ENCODE results near the gene BRD2.
A peak's percentile ranks its signal among the peaks of the same experiment; 100 is the strongest.

Gene BRD2

DNA sequence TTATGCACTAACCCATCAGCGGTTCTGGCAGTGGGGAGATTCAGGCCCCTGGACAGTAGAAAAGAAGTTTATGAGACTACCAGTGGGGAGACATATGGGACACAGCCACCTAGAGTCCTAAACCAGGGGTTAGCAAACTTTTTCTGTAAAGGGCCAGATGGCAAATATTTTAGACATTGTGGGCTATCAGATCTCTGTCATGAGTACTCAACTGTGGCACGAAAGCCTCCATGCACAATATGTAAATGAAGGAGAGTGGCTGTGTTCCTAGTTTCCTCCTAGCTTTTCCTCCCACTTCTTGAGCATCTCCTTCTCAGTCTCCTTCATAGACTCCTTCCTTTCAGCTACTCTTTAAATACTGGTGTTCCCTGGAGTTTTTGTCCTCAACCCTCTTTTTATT lies 12.2 kb upstream of the BRD2 start:
- no peak for DNase-seq (ENCODE audit: extremely low read depth, low read depth)
- TF ChIP-seq, protein P1, sequence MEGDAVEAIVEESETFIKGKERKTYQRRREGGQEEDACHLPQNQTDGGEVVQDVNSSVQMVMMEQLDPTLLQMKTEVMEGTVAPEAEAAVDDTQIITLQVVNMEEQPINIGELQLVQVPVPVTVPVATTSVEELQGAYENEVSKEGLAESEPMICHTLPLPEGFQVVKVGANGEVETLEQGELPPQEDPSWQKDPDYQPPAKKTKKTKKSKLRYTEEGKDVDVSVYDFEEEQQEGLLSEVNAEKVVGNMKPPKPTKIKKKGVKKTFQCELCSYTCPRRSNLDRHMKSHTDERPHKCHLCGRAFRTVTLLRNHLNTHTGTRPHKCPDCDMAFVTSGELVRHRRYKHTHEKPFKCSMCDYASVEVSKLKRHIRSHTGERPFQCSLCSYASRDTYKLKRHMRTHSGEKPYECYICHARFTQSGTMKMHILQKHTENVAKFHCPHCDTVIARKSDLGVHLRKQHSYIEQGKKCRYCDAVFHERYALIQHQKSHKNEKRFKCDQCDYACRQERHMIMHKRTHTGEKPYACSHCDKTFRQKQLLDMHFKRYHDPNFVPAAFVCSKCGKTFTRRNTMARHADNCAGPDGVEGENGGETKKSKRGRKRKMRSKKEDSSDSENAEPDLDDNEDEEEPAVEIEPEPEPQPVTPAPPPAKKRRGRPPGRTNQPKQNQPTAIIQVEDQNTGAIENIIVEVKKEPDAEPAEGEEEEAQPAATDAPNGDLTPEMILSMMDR (IDR thresholded peaks at IDR 0.05; ENCODE audit: low read depth, low read length, missing control alignments) = no peak
- no peak overlapping the region for H3K4me3 ChIP-seq (replicated peaks; ENCODE audit: low read depth, low read length)

DNA sequence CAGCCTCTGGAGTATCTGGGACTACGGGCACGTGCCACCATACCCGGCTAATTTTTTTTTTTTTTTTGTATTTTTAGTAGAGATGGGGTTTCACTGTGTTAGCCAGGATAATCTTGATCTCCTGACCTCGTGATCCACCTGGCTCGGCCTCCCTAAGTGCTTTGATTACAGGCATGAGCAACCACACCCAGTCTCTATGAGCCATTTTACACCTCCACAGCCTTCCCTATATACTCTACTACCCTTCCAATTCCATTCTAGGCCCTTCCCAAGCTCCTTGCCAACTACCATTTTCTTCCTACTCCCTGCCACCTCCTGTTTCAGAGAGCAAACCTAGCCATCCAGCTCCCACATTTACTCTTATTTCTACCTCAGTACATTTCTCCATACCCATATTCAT lies 7.8 kb upstream of the BRD2 start:
- no peak for DNase-seq (ENCODE audit: extremely low read depth, low read depth)
- H3K4me3 ChIP-seq (replicated peaks; ENCODE audit: low read depth, low read length) = no peak overlapping the region
- TF ChIP-seq, protein P1 (IDR thresholded peaks at IDR 0.05; ENCODE audit: low read depth, low read length, missing control alignments) = no peak

GRCh38 chr6:32962213-32962826 lies 6.1 kb upstream of the BRD2 start:
- H3K4me3 ChIP-seq (replicated peaks; ENCODE audit: low read depth, low read length) = no peak overlapping the region
- DNase-seq (ENCODE audit: extremely low read depth, low read depth) = no peak
- TF ChIP-seq, protein P1 (IDR thresholded peaks at IDR 0.05; ENCODE audit: low read depth, low read length, missing control alignments) = no peak

DNA sequence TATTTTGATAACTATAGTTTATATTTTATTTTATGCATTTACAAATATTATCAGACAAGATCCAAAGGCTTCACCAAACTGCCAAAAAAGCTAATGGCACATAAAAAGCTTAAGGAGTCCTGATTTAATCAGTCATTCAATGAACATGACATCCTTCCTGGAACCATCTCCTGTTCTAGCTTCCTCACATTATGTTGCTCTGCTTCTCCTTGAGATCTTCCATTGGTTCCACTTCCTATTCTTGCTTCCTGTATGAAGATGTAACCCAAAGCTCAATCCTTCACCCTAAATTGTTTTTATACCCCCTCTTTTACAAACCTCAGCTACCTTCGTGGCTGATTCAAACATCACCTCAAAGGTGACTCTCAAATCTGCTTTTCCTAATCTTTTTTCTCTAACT lies 4.5 kb upstream of the BRD2 start:
- no peak overlapping the region for H3K4me3 ChIP-seq (replicated peaks; ENCODE audit: low read depth, low read length)
- TF ChIP-seq, protein P1 (IDR thresholded peaks at IDR 0.05; ENCODE audit: low read depth, low read length, missing control alignments) = no peak
- DNase-seq (ENCODE audit: extremely low read depth, low read depth) = no peak

DNA sequence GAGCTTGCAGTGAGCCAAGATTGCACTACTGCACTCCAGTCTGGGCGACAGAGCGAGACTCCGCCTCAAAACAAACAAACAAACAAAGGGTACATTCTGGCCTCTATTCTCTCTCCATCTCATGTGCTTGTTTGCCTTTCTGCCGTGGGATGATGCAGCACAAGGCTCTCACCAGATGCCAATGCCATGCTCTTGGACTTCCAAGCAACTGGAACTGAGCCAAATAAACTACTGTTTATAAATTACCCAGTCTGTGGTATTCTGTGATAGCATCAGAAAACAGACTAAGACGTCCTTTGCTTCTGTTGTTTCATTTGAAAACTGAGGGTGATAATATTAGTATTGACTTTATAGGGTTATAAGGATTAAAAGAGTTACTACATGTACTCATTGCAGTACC lies 3.6 kb upstream of the BRD2 start:
- TF ChIP-seq, protein P1 (IDR thresholded peaks at IDR 0.05; ENCODE audit: low read depth, low read length, missing control alignments) = no peak
- DNase-seq (ENCODE audit: extremely low read depth, low read depth) = no peak
- no peak overlapping the region for H3K4me3 ChIP-seq (replicated peaks; ENCODE audit: low read depth, low read length)

DNA sequence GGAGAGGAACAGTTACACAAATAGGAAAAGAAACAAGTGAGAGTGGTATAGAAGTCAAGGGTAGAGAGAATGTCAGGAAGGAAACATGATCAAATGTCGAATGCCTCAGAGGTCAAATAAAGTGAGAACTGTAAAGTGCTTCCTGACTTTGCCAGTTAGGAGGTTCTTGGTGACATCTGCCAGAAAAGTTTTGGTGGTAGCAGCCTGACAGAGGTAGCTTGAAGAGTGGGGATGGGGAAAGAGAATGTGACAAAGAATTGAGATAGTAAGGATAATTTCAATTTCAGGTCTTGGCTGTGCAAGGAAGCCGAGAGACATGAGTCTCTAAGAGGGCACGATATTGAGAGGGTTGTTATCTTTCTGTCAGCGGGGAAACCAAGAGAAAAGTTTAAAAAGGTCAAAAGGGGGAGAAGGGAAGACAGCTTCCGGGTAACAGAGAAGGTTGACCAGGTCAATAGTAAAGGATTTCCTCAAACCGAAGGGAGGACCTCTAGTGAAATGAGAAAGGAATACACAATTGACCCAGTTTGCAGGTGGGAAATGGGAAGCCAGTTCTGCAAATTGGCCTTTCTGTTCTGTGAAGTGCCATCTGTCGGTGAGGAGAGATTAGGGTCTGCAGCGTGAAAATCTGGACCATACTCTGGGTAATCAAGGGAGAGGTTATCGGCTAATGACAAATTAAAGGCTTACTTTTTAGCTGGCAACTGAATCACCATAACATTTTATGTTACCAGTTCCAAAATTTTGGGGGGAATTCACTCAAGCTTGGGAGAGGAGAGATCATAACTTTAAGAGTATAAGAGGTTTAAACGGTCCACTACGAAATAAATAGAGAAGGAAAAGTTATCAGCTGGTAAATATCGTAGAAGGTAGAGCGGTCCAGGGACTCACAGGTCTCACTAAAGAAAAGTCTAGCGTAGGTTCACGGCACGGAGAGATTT lies 973 bp upstream of the BRD2 start:
- H3K4me3 ChIP-seq (replicated peaks; ENCODE audit: low read depth, low read length) = peak overlapping the region; percentile 58
- no peak for DNase-seq (ENCODE audit: extremely low read depth, low read depth)

More for the DNA sequence above, 973 bp upstream of the BRD2 start:
- TF ChIP-seq, protein P1 (IDR thresholded peaks at IDR 0.05; ENCODE audit: low read depth, low read length, missing control alignments) = peak; percentile 51
